B cell (primary cell): ENCODE measurements around the gene CTDSPL. TPM values are rescaled to one million over a fixed set of nuclear protein-coding genes. Genes with fewer than 3 reads are reported as not detected.

ENCODE experiments used
- ATAC-seq: fragments of 200-7000 bp; cut with Tn5 transposase; one replicate; pipeline ENCODE4 v1.10.0; 2021; ENCODE audit warnings: low read depth, mild to moderate bottlenecking, moderate number of reproducible peaks, moderate library complexity
- CTCF ChIA-PET: fragments of 350-600 bp; sonication (Branson Sonifier 250); formaldehyde crosslinking; loops from one replicate; lab custom pipeline; 2021; ENCODE audit warnings: antibody characterized with exemption, inconsistent platforms; lab: Charles Lee
- POLR2A ChIA-PET: fragments of 350-600 bp; sonication (Branson Sonifier 250); formaldehyde crosslinking; loops from one replicate; lab custom pipeline; 2021; ENCODE audit warnings: antibody characterized with exemption; lab: Charles Lee
- DNase-seq: peaks from one replicate; pipeline ENCODE4 v3.0.0; 2013
- H2AFZ ChIP-seq: 2 replicates; pipeline ENCODE4 v1.6.1; 2012; ENCODE audit warnings: mild to moderate bottlenecking, low read depth, low read length; ENCODE audit not compliant: insufficient read depth, poor library complexity, severe bottlenecking
- H3K27ac ChIP-seq, 2 donors: 1 replicate in 1 of 2; 2 replicates in 1 of 2; pipeline ENCODE4 v1.5.1; 2012 to 2013; ENCODE audit warnings: low read length in 2 of 2, mild to moderate bottlenecking in 2 of 2, moderate library complexity in 1 of 2
- H3K27me3 ChIP-seq, 4 experiments: fragments of 200-600 bp in 1 of 4; sonication (generic) in 1 of 4; replicated peaks in 1 of 4; 1 replicate in 2 of 4; 2 replicates in 2 of 4; pipeline versions ENCODE4 v1.6.1 to v1.7.0; 2013 to 2016; ENCODE audit warnings: low read length in 3 of 4, mild to moderate bottlenecking in 2 of 4, mixed read lengths in 1 of 4, moderate library complexity in 1 of 4; ENCODE audit not compliant: insufficient read depth in 4 of 4, control insufficient read depth in 3 of 4; ENCODE audit errors: control extremely low read depth in 1 of 4
- H3K36me3 ChIP-seq, 2 experiments: replicated peaks in 1 of 2; 1 replicate in 1 of 2; 2 replicates in 1 of 2; pipeline versions ENCODE4 v1.6.1 to v1.7.1; 2013; ENCODE audit warnings: low read length in 1 of 2; ENCODE audit not compliant: insufficient read depth in 2 of 2, control insufficient read depth in 1 of 2; ENCODE audit errors: control extremely low read depth in 1 of 2, extremely low read depth in 1 of 2
- H3K4me1 ChIP-seq, 2 donors: fragments of 200-600 bp in 1 of 2; sonication (generic) in 1 of 2; 1 replicate in 1 of 2; 2 replicates in 1 of 2; pipeline versions ENCODE4 v1.5.1 to v1.6.1; 2013 to 2017; ENCODE audit warnings: low read length in 2 of 2; ENCODE audit not compliant: control insufficient read depth in 2 of 2, insufficient read depth in 2 of 2
- H3K4me2 ChIP-seq: replicated peaks from 2 replicates; pipeline ENCODE3; 2012; ENCODE audit warnings: mild to moderate bottlenecking, low read depth, low read length; ENCODE audit not compliant: poor library complexity, severe bottlenecking
- H3K4me3 ChIP-seq, 5 experiments: fragments of 200-600 bp in 1 of 5; sonication (generic) in 1 of 5; 1 replicate in 3 of 5; 2 replicates in 2 of 5; pipeline versions ENCODE4 v1.5.1 to v1.7.0; 2011 to 2016; ENCODE audit warnings: low read length in 4 of 5, mild to moderate bottlenecking in 4 of 5, low read depth in 2 of 5, control low read depth in 1 of 5, moderate library complexity in 1 of 5; ENCODE audit not compliant: insufficient read depth in 1 of 5; ENCODE audit errors: control extremely low read depth in 1 of 5, extremely low read depth in 1 of 5
- H3K79me2 ChIP-seq: fragments of 200-600 bp; sonication (generic); one replicate; pipeline ENCODE4 v1.6.0; 2016; ENCODE audit warnings: low read length; ENCODE audit not compliant: control insufficient read depth, insufficient read depth
- H3K9ac ChIP-seq: fragments of 200-600 bp; sonication (generic); 2 replicates; pipeline ENCODE4 v1.6.1; 2017; ENCODE audit warnings: mild to moderate bottlenecking, low read length, moderate library complexity
- H3K9me3 ChIP-seq, 3 donors: one replicate each; pipeline versions ENCODE4 v1.6.1 to v1.7.1; 2013; ENCODE audit warnings: low read length in 2 of 3; ENCODE audit not compliant: control insufficient read depth in 2 of 3, insufficient read depth in 1 of 3; ENCODE audit errors: control extremely low read depth in 1 of 3
- H4K20me1 ChIP-seq: 2 replicates; pipeline ENCODE4 v1.6.0; 2012; ENCODE audit warnings: mild to moderate bottlenecking, low read length; ENCODE audit not compliant: insufficient read depth, control insufficient read depth, poor library complexity, severe bottlenecking
- H3K27ac Mint-ChIP-seq: one replicate; pipeline ENCODE4 v1.8.0; 2021; ENCODE audit warnings: mixed read lengths
- H3K27me3 Mint-ChIP-seq: one replicate; pipeline ENCODE4 v1.8.0; 2021; ENCODE audit warnings: mixed read lengths
- H3K4me1 Mint-ChIP-seq: one replicate; pipeline ENCODE4 v1.8.0; 2021; ENCODE audit warnings: mixed read lengths
- H3K4me3 Mint-ChIP-seq: one replicate; pipeline ENCODE4 v1.8.0; 2021; ENCODE audit warnings: mixed read lengths
- H3K9me3 Mint-ChIP-seq: one replicate; pipeline ENCODE4 v1.8.0; 2022; ENCODE audit warnings: mixed read lengths; ENCODE audit not compliant: insufficient read depth
- EZH2 ChIP-seq: IDR thresholded peaks from 2 replicates; pipeline ENCODE4 v1.6.1; 2012; ENCODE audit warnings: borderline replicate concordance, low read depth, mild to moderate bottlenecking, moderate library complexity, low read length; ENCODE audit not compliant: insufficient read depth, poor library complexity, severe bottlenecking
- WGBS: methylation state at CpG from one replicate; pipeline ENCODE4 v1.1.5; 2013; ENCODE audit warnings: missing lambda C conversion rate; ENCODE audit not compliant: insufficient coverage; 5-methylcytosine and 5-hydroxymethylcytosine counted together
- intact Hi-C: fragments of 100-400 bp; cut with micrococcal nuclease; formaldehyde crosslinking; loops from one replicate; pipeline ENCODE4 v1.10.0; 2022
- polyA plus RNA-seq: library from polyadenylated mRNA; depleted of rRNA; stranded (reverse); fragments of >200 nt; gene quantifications from 2 replicates; pipeline ENCODE4 v1.2.3, GENCODE V29; 2012
- total RNA-seq, 2 donors: library from RNA; stranded (reverse); fragments of 120-200 nt in 1 of 2; gene quantifications; 1 replicate in 1 of 2; 2 replicates in 1 of 2; pipeline versions ENCODE4 v1.2.3 to v1.2.4, GENCODE V29; 2013 to 2022
- TF ChIP-seq, protein P1 (sequence below): fragments of 200-600 bp; IDR thresholded peaks from one replicate; pipeline ENCODE4 v1.8.0; 2022; ENCODE audit warnings: antibody characterized with exemption, mild to moderate bottlenecking

The CTDSPL gene
- total and polyA plus RNA-seq, 2 donors (not counting 1 experiment from before 2014, with no cell fraction given): not detected

DNA sequence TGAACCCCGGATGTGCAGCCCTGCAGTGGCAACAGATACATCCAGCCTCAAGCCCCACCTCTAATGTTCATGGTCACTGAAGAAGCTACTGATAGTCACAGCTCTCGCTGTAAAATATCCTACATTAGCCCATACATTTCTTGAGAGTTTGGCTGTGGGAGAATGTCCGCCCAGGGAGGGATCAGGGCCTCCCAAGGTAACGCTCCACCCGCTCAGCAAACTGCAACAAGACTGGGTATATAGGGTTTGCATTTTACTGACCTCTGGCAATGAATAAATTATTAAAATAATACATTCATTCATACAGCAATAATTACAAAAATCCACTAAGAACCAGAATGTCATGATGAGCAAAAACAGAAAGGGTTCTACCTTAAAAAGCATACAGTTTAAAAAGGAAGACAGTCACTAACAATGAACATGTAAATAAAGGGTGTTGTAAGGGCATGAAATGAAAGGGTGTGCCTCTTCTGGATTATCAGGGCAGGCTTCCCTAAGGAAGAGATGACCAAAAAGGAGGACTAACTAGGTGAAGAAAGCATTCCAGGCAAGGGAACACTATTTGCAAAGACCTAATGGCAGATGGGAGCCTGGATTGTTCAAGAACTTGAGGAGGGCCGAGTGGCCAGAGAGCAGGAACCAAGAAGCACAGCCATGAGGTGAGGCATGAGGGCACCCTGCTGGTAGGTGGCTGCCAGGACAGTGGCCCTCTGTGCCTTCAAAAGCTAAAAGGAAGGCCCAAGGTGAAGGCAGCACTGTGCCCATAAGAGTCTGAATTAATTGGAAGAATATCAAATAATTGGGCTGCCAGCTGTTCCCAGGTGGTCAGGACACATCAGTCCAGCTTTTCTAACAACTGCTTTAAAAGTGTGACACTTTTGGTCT, 28.1 kb upstream of the CTDSPL start:
- Histone ChIP-seq H3K9me3 (no peaks in the 10 kb centered on the region), H3K4me2 (no peak overlapping the region), H3K79me2 (no peaks in the 10 kb centered on the region), H3K9ac (no peak overlapping the region), H3K36me3 (no peaks in the 10 kb centered on the region), H3K4me3 (no peak overlapping the region), H3K4me1 (no peaks in the 10 kb centered on the region), H3K27ac (no peak overlapping the region), H4K20me1 (no peaks in the 10 kb centered on the region), H2AFZ (no peak overlapping the region), H3K27me3 (no peaks in the 10 kb centered on the region)
- Mint-ChIP-seq H3K27me3 (peaks cover 8% of the 10 kb centered on the region), H3K9me3 (no peaks in the 10 kb centered on the region), H3K4me3 (no peak overlapping the region), H3K27ac (no peak overlapping the region), H3K4me1 (no peaks in the 10 kb centered on the region)
- ChIA-PET CTCF (no interaction called here), POLR2A (no interaction called here)
- TF ChIP-seq EZH2: no peak
- TF ChIP-seq, protein P1, sequence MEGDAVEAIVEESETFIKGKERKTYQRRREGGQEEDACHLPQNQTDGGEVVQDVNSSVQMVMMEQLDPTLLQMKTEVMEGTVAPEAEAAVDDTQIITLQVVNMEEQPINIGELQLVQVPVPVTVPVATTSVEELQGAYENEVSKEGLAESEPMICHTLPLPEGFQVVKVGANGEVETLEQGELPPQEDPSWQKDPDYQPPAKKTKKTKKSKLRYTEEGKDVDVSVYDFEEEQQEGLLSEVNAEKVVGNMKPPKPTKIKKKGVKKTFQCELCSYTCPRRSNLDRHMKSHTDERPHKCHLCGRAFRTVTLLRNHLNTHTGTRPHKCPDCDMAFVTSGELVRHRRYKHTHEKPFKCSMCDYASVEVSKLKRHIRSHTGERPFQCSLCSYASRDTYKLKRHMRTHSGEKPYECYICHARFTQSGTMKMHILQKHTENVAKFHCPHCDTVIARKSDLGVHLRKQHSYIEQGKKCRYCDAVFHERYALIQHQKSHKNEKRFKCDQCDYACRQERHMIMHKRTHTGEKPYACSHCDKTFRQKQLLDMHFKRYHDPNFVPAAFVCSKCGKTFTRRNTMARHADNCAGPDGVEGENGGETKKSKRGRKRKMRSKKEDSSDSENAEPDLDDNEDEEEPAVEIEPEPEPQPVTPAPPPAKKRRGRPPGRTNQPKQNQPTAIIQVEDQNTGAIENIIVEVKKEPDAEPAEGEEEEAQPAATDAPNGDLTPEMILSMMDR: no peak
- DNase-seq: no peak
- no peak for ATAC-seq
- WGBS: 86% methylated on average over 2 of the region's 6 CpGs
- intact Hi-C loops: no loop called here

DNA sequence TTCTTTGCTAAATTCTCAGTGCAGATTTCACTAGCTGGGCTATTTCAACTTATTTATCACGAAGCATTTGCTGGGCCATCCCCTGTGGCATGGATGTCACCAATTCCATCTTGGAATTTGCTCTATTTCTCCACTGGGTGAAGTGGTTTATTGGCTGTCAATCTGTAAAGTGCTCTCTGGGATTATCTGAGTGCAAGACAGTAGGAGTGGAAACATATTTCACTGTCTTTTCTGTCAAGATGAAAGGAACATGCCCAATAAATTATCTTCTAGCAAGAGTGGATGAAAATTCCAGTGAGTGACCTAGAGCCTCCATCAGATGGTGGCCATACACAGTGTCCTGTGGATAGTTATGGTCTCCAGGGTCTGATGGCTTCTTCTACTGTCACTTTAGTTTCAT, 25.1 kb upstream of the CTDSPL start:
- intact Hi-C loops: no loop called here
- TF ChIP-seq EZH2: no peak
- ChIA-PET POLR2A (no interaction called here), CTCF (no interaction called here)
- WGBS: no CpG with 5 or more reads among the region's 1 CpG
- no peaks in the 10 kb centered on the region for H3K4me1 ChIP-seq
- no peak overlapping the region for H3K9ac ChIP-seq
- H3K36me3 ChIP-seq: no peaks in the 10 kb centered on the region
- H4K20me1 ChIP-seq: no peaks in the 10 kb centered on the region
- no peaks in the 10 kb centered on the region for H3K9me3 Mint-ChIP-seq
- H3K27me3 Mint-ChIP-seq: peaks cover 18% of the 10 kb centered on the region
- H3K4me3 Mint-ChIP-seq: no peak overlapping the region
- ATAC-seq (no peak), DNase-seq (no peak)
- H3K27ac ChIP-seq: no peak overlapping the region
- H3K4me3 ChIP-seq: no peak overlapping the region
- H3K4me2 ChIP-seq: no peak overlapping the region
- H3K4me1 Mint-ChIP-seq: no peaks in the 10 kb centered on the region
- H3K27ac Mint-ChIP-seq: no peak overlapping the region
- no peaks in the 10 kb centered on the region for H3K27me3 ChIP-seq
- no peak overlapping the region for H2AFZ ChIP-seq
- H3K79me2 ChIP-seq: no peaks in the 10 kb centered on the region
- H3K9me3 ChIP-seq: no peaks in the 10 kb centered on the region
